DND-41 (cell line): ENCODE data around the gene TBC1D4.

Experiments
- CTCF ChIP-seq: IDR thresholded peaks from 2 replicates; pipeline ENCODE4 v1.5.1; 2012; ENCODE audit warnings: borderline replicate concordance, low read length, moderate library complexity, mild to moderate bottlenecking; ENCODE audit not compliant: poor library complexity, severe bottlenecking; ENCODE audit errors: extremely low read depth
- EZH2 ChIP-seq: IDR thresholded peaks from 3 replicates; pipeline ENCODE4 v1.6.1; 2012; ENCODE audit warnings: borderline replicate concordance, low read depth, mild to moderate bottlenecking, moderate library complexity, low read length, inconsistent platforms; ENCODE audit not compliant: severe bottlenecking

GRCh38 chr13:75271846-75272245 lies 210.1 kb downstream of the TBC1D4 start:
- TF ChIP-seq CTCF (no peak), EZH2 (no peak)
